HepG2 (cell line): ENCODE measurements around the gene ZSCAN26. TPM values are rescaled to one million over a fixed set of nuclear protein-coding genes. Genes with fewer than 3 reads are reported as not detected.

Experiments used
- ADNP ChIP-seq: sonication (generic); formaldehyde crosslinking; IDR thresholded peaks from 2 replicates; pipeline ENCODE4 v1.4.0; 2020; ENCODE audit warnings: missing genetic modification reagents
- CENPX ChIP-seq: sonication (generic); formaldehyde crosslinking; IDR thresholded peaks from 2 replicates; pipeline ENCODE4 v1.9.0; 2021; ENCODE audit warnings: mild to moderate bottlenecking, missing genetic modification reagents, moderate library complexity
- GLI4 ChIP-seq: sonication (generic); formaldehyde crosslinking; IDR thresholded peaks from 2 replicates; pipeline ENCODE4 v1.5.1; 2020; ENCODE audit warnings: missing genetic modification reagents, mild to moderate bottlenecking, moderate library complexity, borderline replicate concordance
- HOXA7 ChIP-seq: sonication (generic); formaldehyde crosslinking; IDR thresholded peaks from 2 replicates; pipeline ENCODE4 v1.8.1; 2022; ENCODE audit warnings: mild to moderate bottlenecking, missing genetic modification reagents, moderate library complexity
- KDM6A ChIP-seq: IDR thresholded peaks from 2 replicates; pipeline ENCODE4 v1.6.1; 2016; ENCODE audit warnings: low read depth
- KLF13 ChIP-seq: sonication (generic); formaldehyde crosslinking; IDR thresholded peaks from 2 replicates; pipeline ENCODE4 v1.4.0; 2020; ENCODE audit warnings: mild to moderate bottlenecking, missing genetic modification reagents
- NCOA2 ChIP-seq: sonication (generic); formaldehyde crosslinking; IDR thresholded peaks from 2 replicates; pipeline ENCODE4 v1.8.0; 2022; ENCODE audit warnings: inconsistent platforms
- NFIC ChIP-seq: IDR thresholded peaks from 2 replicates; pipeline ENCODE4 v1.6.1; 2012; ENCODE audit warnings: mild to moderate bottlenecking, low read length, inconsistent platforms
- U2AF1 ChIP-seq: fragments of 200-400 bp; formaldehyde crosslinking; optimal IDR thresholded peaks from 2 replicates; pipeline ENCODE3; 2017; ENCODE audit warnings: mild to moderate bottlenecking, low read depth, low read length
- ZNF256 ChIP-seq: sonication (generic); formaldehyde crosslinking; conservative IDR thresholded peaks from 2 replicates; pipeline ENCODE4 v1.4.0; 2020; ENCODE audit warnings: missing genetic modification reagents
- ZNF460 ChIP-seq: sonication (generic); formaldehyde crosslinking; IDR thresholded peaks from 2 replicates; pipeline ENCODE4 v1.5.1; 2020; ENCODE audit warnings: missing genetic modification reagents, mild to moderate bottlenecking, borderline replicate concordance
- ZNF672 ChIP-seq: sonication (generic); formaldehyde crosslinking; IDR thresholded peaks from 2 replicates; pipeline ENCODE4 v1.8.1; 2022; ENCODE audit warnings: missing genetic modification reagents
- ZNF703 ChIP-seq: sonication (generic); formaldehyde crosslinking; IDR thresholded peaks from 2 replicates; pipeline ENCODE4 v1.5.1; 2020; ENCODE audit warnings: missing genetic modification reagents, mild to moderate bottlenecking, moderate library complexity, borderline replicate concordance
- ZNF772 ChIP-seq: sonication (generic); formaldehyde crosslinking; IDR thresholded peaks from 2 replicates; pipeline ENCODE4 v1.5.0; 2020; ENCODE audit warnings: mild to moderate bottlenecking, missing genetic modification reagents
- ZNF879 ChIP-seq: sonication (generic); formaldehyde crosslinking; IDR thresholded peaks from 2 replicates; pipeline ENCODE4 v1.8.1; 2023; ENCODE audit warnings: missing genetic modification reagents
- polyA plus RNA-seq, 8 experiments: library from polyadenylated mRNA; depleted of rRNA in 3 of 8; stranded (reverse) in 7 of 8; unstranded in 1 of 8; fragments of >200 nt; fragmentation: Illumina TruSeq in 4 of 8; extraction: Trizol in 4 of 8; gene quantifications; 2 replicates each; pipeline versions ENCODE4 v1.2.1 to v1.2.3, GENCODE V29; 2011 to 2016; ENCODE audit warnings: low read depth in 4 of 8, missing spikeins in 1 of 8, mixed read lengths in 1 of 8; ENCODE audit not compliant: insufficient read depth in 1 of 8
- total RNA-seq, 5 experiments: library from RNA; depleted of rRNA; stranded (reverse); fragments of >200 nt; fragmentation: Illumina TruSeq; extraction: Trizol; gene quantifications; 2 replicates each; pipeline ENCODE4 v1.2.3, GENCODE V29; 2016; ENCODE audit warnings: low read depth in 1 of 5
- TF ChIP-seq, protein P1 (sequence below): sonication (generic); formaldehyde crosslinking; IDR thresholded peaks from 2 replicates; pipeline ENCODE4 v1.8.1; 2023; ENCODE audit warnings: mild to moderate bottlenecking, inconsistent platforms, moderate library complexity, missing genetic modification reagents, borderline replicate concordance
- TF ChIP-seq, protein P2 (sequence below): sonication (generic); formaldehyde crosslinking; IDR thresholded peaks from 2 replicates; pipeline ENCODE4 v1.4.0; 2020; ENCODE audit warnings: mild to moderate bottlenecking, missing genetic modification reagents, borderline replicate concordance
- TF ChIP-seq, protein P3 (sequence below): sonication (generic); formaldehyde crosslinking; IDR thresholded peaks from 2 replicates; pipeline ENCODE4 v1.4.0; 2020; ENCODE audit warnings: mild to moderate bottlenecking, missing genetic modification reagents
- TF ChIP-seq, protein P4 (sequence below): sonication (generic); formaldehyde crosslinking; IDR thresholded peaks from 2 replicates; pipeline ENCODE4 v1.5.1; 2020; ENCODE audit warnings: mild to moderate bottlenecking, missing genetic modification reagents, moderate library complexity
- TF ChIP-seq, protein P5 (sequence below): sonication (generic); formaldehyde crosslinking; IDR thresholded peaks from 2 replicates; pipeline ENCODE4 v1.5.1; 2020; ENCODE audit warnings: mild to moderate bottlenecking, missing genetic modification reagents, borderline replicate concordance

Gene ZSCAN26
- total and polyA plus RNA-seq, 2 of the 13 experiments (the other 11 are each of a cell fraction or from before 2014, with no cell fraction given): 12.0 to 15.6 TPM

DNA sequence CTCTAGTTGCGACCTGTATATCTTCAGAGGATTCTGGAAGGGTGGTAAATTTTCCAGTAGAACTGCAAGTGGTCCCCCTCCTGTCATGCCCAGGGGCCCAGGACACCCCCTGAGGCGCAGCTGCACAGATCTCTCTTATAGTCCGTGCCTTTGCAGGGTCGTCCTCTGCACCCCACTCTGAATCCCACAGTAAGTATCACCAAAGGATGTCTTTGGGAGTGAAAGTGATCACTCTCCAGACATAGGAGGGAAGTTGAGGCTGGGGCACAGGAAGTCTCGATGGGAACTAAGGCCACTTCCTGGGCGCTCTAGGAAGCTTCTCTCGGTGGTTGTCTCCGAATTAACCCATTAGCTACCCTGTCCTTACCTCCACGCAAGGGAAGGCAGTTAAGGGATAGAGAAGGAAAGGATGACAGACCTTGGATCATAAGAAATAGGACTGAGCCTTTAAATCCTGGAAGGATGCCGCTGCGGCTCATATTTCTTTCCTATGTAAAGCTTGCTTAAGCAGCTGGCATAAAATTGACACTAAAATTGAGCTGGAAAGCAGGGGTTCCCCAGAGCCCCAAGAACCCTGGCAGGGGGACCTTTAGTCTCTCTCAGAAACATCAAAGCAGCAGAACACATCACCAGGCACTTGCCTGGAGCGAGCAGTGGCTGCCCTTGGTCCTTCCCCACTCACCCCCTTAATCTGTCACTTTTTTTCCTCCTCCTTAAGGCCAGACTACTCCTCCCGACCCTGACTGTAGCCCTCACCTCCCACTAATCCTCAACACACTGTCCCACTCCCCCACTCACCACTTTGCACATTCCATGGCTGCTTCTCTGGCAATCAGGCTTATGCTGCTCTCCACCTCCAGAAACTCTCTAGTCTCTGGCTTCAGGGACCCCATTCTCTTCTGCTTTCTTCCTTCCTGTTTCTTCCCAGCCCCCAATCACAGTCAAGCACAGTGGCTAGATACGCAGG lies 14.7 kb upstream of the ZSCAN26 start, which contains the start of gene ZKSCAN4 (continued):
- 0 out of 2 replicates have a peak, but pooled peaks have one; percentile 59 for TF ChIP-seq KLF13 (CRISPR knock-in tag)
- no peak for TF ChIP-seq ZNF672 (CRISPR knock-in tag)
- TF ChIP-seq KDM6A: no peak
- no peak for TF ChIP-seq ZNF879 (CRISPR knock-in tag)
- TF ChIP-seq, protein P1, sequence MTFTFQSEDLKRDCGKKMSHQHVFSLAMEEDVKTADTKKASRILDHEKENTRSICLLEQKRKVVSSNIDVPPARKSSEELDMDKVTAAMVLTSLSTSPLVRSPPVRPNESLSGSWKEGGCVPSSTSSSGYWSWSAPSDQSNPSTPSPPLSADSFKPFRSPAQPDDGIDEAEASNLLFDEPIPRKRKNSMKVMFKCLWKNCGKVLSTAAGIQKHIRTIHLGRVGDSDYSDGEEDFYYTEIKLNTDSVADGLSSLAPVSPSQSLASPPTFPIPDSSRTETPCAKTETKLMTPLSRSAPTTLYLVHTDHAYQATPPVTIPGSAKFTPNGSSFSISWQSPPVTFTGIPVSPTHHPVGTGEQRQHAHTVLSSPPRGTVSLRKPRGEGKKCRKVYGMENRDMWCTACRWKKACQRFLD (CRISPR knock-in tag): no peak
- TF ChIP-seq NCOA2 (CRISPR knock-in tag): peak; percentile 68
- no peak for TF ChIP-seq ADNP (CRISPR knock-in tag)
- 0 out of 2 replicates have a peak, but pooled peaks have one; percentile 12 for TF ChIP-seq ZNF460 (CRISPR knock-in tag)
- TF ChIP-seq, protein P2, sequence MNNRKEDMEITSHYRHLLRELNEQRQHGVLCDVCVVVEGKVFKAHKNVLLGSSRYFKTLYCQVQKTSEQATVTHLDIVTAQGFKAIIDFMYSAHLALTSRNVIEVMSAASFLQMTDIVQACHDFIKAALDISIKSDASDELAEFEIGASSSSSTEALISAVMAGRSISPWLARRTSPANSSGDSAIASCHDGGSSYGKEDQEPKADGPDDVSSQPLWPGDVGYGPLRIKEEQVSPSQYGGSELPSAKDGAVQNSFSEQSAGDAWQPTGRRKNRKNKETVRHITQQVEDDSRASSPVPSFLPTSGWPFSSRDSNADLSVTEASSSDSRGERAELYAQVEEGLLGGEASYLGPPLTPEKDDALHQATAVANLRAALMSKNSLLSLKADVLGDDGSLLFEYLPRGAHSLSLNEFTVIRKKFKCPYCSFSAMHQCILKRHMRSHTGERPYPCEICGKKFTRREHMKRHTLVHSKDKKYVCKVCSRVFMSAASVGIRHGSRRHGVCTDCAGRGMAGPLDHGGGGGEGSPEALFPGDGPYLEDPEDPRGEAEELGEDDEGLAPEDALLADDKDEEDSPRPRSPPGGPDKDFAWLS (CRISPR knock-in tag): no peak
- TF ChIP-seq, protein P3, sequence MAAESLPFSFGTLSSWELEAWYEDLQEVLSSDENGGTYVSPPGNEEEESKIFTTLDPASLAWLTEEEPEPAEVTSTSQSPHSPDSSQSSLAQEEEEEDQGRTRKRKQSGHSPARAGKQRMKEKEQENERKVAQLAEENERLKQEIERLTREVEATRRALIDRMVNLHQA (CRISPR knock-in tag): no peak
- no peak for TF ChIP-seq ZNF703 (CRISPR knock-in tag)
- no peak; the same call in none of the 2 replicates for TF ChIP-seq ZNF772
- TF ChIP-seq, protein P4, sequence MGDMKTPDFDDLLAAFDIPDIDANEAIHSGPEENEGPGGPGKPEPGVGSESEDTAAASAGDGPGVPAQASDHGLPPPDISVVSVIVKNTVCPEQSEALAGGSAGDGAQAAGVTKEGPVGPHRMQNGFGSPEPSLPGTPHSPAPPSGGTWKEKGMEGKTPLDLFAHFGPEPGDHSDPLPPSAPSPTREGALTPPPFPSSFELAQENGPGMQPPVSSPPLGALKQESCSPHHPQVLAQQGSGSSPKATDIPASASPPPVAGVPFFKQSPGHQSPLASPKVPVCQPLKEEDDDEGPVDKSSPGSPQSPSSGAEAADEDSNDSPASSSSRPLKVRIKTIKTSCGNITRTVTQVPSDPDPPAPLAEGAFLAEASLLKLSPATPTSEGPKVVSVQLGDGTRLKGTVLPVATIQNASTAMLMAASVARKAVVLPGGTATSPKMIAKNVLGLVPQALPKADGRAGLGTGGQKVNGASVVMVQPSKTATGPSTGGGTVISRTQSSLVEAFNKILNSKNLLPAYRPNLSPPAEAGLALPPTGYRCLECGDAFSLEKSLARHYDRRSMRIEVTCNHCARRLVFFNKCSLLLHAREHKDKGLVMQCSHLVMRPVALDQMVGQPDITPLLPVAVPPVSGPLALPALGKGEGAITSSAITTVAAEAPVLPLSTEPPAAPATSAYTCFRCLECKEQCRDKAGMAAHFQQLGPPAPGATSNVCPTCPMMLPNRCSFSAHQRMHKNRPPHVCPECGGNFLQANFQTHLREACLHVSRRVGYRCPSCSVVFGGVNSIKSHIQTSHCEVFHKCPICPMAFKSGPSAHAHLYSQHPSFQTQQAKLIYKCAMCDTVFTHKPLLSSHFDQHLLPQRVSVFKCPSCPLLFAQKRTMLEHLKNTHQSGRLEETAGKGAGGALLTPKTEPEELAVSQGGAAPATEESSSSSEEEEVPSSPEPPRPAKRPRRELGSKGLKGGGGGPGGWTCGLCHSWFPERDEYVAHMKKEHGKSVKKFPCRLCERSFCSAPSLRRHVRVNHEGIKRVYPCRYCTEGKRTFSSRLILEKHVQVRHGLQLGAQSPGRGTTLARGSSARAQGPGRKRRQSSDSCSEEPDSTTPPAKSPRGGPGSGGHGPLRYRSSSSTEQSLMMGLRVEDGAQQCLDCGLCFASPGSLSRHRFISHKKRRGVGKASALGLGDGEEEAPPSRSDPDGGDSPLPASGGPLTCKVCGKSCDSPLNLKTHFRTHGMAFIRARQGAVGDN (CRISPR knock-in tag): peak; percentile 32; the same call in 1 of the 2 replicates
- TF ChIP-seq GLI4 (CRISPR knock-in tag): no peak
- TF ChIP-seq, protein P5, sequence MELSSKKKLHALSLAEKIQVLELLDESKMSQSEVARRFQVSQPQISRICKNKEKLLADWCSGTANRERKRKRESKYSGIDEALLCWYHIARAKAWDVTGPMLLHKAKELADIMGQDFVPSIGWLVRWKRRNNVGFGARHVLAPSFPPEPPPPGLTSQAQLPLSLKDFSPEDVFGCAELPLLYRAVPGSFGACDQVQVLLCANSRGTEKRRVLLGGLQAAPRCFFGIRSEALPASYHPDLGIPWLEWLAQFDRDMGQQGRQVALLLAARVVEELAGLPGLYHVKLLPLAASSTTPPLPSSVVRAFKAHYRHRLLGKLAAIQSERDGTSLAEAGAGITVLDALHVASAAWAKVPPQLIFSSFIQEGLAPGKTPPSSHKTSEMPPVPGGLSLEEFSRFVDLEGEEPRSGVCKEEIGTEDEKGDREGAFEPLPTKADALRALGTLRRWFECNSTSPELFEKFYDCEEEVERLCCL (CRISPR knock-in tag): no peak
- peak; percentile 74; the same call in 1 of the 2 replicates for TF ChIP-seq NFIC
- TF ChIP-seq U2AF1: no peak
- TF ChIP-seq CENPX: no peak
- TF ChIP-seq HOXA7 (CRISPR knock-in tag): no peak
- 0 out of 2 replicates have a peak, but pooled peaks have one; percentile 17 for TF ChIP-seq ZNF256
